Omental fat pad (tissue), 4 donors: ENCODE data around the gene WDR70. TPM values are rescaled to one million over a fixed set of nuclear protein-coding genes. Genes with fewer than 3 reads are reported as not detected.
"Not testable (repeated sequence)": the region's sequence is repeated elsewhere in the genome, so short reads cannot be mapped to it uniquely, and the experiment has no call there.

Source experiments
- ATAC-seq: fragments of 150-250 bp; one replicate; pipeline ENCODE4 v1.9.1; 2016; ENCODE audit warnings: mild to moderate bottlenecking, moderate library complexity; ENCODE audit not compliant: low FRiP score
- DNase-seq: peaks from one replicate; pipeline ENCODE4 v3.0.0-alpha.2; 2019; ENCODE audit warnings: low spot score
- total RNA-seq, 4 donors: library from RNA; depleted of rRNA; stranded (reverse); fragments of >200 nt; gene quantifications; one replicate each; pipeline ENCODE4 v1.1.0, GENCODE V29; 2016
- TF ChIP-seq, protein P1 (sequence below), 3 donors: fragments of 450-650 bp; IDR thresholded peaks; one replicate each; pipeline ENCODE4 v1.5.1; 2016 to 2017; ENCODE audit warnings: antibody characterized with exemption in 3 of 3, mild to moderate bottlenecking in 3 of 3, moderate library complexity in 2 of 3

The WDR70 gene
- total RNA-seq, 4 donors from 2014 or later: 17.4 to 37.7 (median 24.0) TPM

GRCh38 chr5:37667846-37668245 is 288.7 kb downstream of the WDR70 start:
- TF ChIP-seq, protein P1, sequence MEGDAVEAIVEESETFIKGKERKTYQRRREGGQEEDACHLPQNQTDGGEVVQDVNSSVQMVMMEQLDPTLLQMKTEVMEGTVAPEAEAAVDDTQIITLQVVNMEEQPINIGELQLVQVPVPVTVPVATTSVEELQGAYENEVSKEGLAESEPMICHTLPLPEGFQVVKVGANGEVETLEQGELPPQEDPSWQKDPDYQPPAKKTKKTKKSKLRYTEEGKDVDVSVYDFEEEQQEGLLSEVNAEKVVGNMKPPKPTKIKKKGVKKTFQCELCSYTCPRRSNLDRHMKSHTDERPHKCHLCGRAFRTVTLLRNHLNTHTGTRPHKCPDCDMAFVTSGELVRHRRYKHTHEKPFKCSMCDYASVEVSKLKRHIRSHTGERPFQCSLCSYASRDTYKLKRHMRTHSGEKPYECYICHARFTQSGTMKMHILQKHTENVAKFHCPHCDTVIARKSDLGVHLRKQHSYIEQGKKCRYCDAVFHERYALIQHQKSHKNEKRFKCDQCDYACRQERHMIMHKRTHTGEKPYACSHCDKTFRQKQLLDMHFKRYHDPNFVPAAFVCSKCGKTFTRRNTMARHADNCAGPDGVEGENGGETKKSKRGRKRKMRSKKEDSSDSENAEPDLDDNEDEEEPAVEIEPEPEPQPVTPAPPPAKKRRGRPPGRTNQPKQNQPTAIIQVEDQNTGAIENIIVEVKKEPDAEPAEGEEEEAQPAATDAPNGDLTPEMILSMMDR (IDR thresholded peaks at IDR 0.05): no peak
- ATAC-seq (no peak), DNase-seq (no peak)

GRCh38 chr5:37668524-37669047 is 289.5 kb downstream of the WDR70 start:
- peak; percentile 29 for DNase-seq
- peak; percentile 94 for ATAC-seq
- TF ChIP-seq, protein P1 (IDR thresholded peaks at IDR 0.05): no peak

- ATAC-seq, DNase-seq: not testable (repeated sequence)
Observed at GRCh38 chr5:37672118-37672588, 293.0 kb downstream of the WDR70 start.

GRCh38 chr5:37674361-37674760 is 295.2 kb downstream of the WDR70 start:
- DNase-seq, ATAC-seq: not testable (repeated sequence)

GRCh38 chr5:37679326-37679725 is 300.2 kb downstream of the WDR70 start:
- not testable (repeated sequence) for ATAC-seq, DNase-seq

DNA sequence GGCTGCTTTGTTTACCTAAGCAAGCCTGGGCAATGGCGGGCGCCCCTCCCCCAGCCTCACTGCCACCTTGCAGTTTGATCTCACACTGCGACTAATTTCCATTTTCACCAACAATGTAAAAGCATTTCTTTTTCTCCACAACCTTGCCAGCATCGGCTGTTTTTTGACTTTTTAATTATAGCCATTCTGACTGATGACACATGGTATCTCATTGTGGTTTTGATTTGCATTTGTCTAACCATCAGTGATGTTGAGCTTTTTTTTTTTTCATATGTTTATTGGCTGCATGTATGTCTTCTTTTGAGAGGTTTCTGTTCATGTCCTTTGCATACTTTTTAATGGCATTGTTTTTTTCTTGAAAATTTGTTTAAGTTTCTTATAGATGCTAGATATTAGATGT is 300.8 kb downstream of the WDR70 start:
- not testable (repeated sequence) for ATAC-seq, DNase-seq

- DNase-seq (no peak), ATAC-seq (no peak)
- TF ChIP-seq, protein P1 (IDR thresholded peaks at IDR 0.05): no peak
Observed at GRCh38 chr5:37683072-37683471, 304.0 kb downstream of the WDR70 start.

GRCh38 chr5:37685211-37685610 is 306.1 kb downstream of the WDR70 start:
- no peak for ATAC-seq
- TF ChIP-seq, protein P1 (IDR thresholded peaks at IDR 0.05): no peak
- DNase-seq: no peak

- TF ChIP-seq, protein P1 (IDR thresholded peaks at IDR 0.05): no peak
- ATAC-seq: no peak
- DNase-seq: no peak
Observed at GRCh38 chr5:37685816-37686215, 306.7 kb downstream of the WDR70 start.

DNA sequence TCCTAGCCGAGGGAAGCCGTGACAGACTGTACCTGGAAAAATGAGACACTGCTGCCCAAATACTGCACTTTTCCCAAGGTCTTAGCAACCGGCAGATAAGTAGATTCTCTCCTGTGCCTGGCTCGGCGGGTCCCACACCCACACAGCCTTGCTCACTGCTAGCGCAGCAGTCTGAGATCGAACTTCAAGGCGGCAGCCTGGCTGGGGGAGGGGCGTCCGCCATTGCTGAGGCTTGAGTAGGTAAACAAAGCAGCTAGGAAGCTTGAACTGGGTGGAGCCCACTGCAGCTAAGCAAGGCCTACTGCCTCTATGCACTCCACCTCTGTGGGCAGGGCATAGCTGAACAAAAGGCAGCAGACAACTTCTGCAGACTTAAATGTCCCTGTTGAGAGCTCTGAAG is 309.8 kb downstream of the WDR70 start:
- not testable (repeated sequence) for ATAC-seq, DNase-seq

GRCh38 chr5:37694333-37694732 is 315.2 kb downstream of the WDR70 start:
- not testable (repeated sequence) for DNase-seq, ATAC-seq
